Measurements from ENCODE around the gene CLK1.
A peak's percentile ranks its signal among the peaks of the same experiment; 100 is the strongest.

CLK1 gene

DNA sequence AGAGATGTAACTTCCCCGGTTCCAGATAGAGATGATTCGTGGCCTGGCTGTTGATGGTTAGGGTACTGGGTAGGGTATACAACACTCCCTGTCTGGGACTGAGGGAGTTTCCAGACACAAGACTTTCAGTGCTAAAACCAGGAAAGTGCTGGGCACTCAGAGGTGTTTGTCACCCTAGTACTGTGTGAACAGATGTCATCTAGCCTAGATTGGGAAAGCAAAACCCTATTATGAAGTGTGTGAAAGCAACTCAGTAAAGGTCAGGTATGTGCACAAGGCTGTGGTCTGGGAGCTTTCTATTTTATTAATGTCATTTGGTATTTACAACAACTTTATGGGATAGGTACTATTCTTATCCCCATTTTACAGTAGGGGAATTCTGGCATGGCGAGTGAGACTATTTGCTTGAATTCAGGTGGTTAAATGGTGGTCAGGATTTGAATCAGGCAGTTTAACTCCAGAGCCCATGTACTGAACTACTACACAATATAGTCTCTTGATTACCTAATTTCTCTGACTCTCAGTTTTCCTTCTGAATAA lies 50.1 kb downstream of the CLK1 start:
- no peak for ATAC-seq
- no peak for TF ChIP-seq ARNTL (CRISPR knock-in tag; IDR thresholded peaks at IDR 0.05; ENCODE audit: borderline replicate concordance, low read depth)
- TF ChIP-seq POU6F1 (CRISPR knock-in tag; IDR thresholded peaks at IDR 0.05; ENCODE audit: borderline replicate concordance, low read depth), result no peak
- TF ChIP-seq BACH2 (CRISPR knock-in tag; IDR thresholded peaks at IDR 0.05; ENCODE audit: borderline replicate concordance), result no peak
- no peak for TF ChIP-seq GLIS3 (CRISPR knock-in tag; IDR thresholded peaks at IDR 0.05)
- no peak for TF ChIP-seq CSDC2 (CRISPR knock-in tag; IDR thresholded peaks at IDR 0.05)
- TF ChIP-seq ZNF8 (CRISPR knock-in tag; IDR thresholded peaks at IDR 0.05), result no peak
- no peak for TF ChIP-seq CREB5 (CRISPR knock-in tag; IDR thresholded peaks at IDR 0.05; ENCODE audit: low read depth)
- no peak for TF ChIP-seq ESRRG (CRISPR knock-in tag; IDR thresholded peaks at IDR 0.05)
- TF ChIP-seq TOX (CRISPR knock-in tag; IDR thresholded peaks at IDR 0.05; ENCODE audit: borderline replicate concordance), result no peak
- no peak for TF ChIP-seq RARB (CRISPR knock-in tag; IDR thresholded peaks at IDR 0.05)
- TF ChIP-seq, protein P1, sequence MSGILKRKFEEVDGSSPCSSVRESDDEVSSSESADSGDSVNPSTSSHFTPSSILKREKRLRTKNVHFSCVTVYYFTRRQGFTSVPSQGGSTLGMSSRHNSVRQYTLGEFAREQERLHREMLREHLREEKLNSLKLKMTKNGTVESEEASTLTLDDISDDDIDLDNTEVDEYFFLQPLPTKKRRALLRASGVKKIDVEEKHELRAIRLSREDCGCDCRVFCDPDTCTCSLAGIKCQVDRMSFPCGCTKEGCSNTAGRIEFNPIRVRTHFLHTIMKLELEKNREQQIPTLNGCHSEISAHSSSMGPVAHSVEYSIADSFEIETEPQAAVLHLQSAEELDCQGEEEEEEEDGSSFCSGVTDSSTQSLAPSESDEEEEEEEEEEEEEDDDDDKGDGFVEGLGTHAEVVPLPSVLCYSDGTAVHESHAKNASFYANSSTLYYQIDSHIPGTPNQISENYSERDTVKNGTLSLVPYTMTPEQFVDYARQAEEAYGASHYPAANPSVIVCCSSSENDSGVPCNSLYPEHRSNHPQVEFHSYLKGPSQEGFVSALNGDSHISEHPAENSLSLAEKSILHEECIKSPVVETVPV (CRISPR knock-in tag; IDR thresholded peaks at IDR 0.05), result no peak
- no peak for TF ChIP-seq ISL1 (CRISPR knock-in tag; IDR thresholded peaks at IDR 0.05)
- TF ChIP-seq TCF4 (CRISPR knock-in tag; IDR thresholded peaks at IDR 0.05; ENCODE audit: borderline replicate concordance), result no peak
- TF ChIP-seq ZFP3 (CRISPR knock-in tag; IDR thresholded peaks at IDR 0.05), result no peak
- no peak for TF ChIP-seq ZFP30 (CRISPR knock-in tag; IDR thresholded peaks at IDR 0.05)
- no peak for TF ChIP-seq ZNF565 (CRISPR knock-in tag; conservative IDR thresholded peaks at IDR 0.05; ENCODE audit: low read depth)
- TF ChIP-seq SNAI2 (CRISPR knock-in tag; IDR thresholded peaks at IDR 0.05), result no peak
- TF ChIP-seq PPARA (CRISPR knock-in tag; IDR thresholded peaks at IDR 0.05; ENCODE audit: borderline replicate concordance), result no peak
- TF ChIP-seq PATZ1 (CRISPR knock-in tag; IDR thresholded peaks at IDR 0.05; ENCODE audit: borderline replicate concordance), result no peak
- TF ChIP-seq, protein P2, sequence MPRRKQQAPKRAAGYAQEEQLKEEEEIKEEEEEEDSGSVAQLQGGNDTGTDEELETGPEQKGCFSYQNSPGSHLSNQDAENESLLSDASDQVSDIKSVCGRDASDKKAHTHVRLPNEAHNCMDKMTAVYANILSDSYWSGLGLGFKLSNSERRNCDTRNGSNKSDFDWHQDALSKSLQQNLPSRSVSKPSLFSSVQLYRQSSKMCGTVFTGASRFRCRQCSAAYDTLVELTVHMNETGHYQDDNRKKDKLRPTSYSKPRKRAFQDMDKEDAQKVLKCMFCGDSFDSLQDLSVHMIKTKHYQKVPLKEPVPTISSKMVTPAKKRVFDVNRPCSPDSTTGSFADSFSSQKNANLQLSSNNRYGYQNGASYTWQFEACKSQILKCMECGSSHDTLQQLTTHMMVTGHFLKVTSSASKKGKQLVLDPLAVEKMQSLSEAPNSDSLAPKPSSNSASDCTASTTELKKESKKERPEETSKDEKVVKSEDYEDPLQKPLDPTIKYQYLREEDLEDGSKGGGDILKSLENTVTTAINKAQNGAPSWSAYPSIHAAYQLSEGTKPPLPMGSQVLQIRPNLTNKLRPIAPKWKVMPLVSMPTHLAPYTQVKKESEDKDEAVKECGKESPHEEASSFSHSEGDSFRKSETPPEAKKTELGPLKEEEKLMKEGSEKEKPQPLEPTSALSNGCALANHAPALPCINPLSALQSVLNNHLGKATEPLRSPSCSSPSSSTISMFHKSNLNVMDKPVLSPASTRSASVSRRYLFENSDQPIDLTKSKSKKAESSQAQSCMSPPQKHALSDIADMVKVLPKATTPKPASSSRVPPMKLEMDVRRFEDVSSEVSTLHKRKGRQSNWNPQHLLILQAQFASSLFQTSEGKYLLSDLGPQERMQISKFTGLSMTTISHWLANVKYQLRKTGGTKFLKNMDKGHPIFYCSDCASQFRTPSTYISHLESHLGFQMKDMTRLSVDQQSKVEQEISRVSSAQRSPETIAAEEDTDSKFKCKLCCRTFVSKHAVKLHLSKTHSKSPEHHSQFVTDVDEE (CRISPR knock-in tag; IDR thresholded peaks at IDR 0.05), result no peak

DNA sequence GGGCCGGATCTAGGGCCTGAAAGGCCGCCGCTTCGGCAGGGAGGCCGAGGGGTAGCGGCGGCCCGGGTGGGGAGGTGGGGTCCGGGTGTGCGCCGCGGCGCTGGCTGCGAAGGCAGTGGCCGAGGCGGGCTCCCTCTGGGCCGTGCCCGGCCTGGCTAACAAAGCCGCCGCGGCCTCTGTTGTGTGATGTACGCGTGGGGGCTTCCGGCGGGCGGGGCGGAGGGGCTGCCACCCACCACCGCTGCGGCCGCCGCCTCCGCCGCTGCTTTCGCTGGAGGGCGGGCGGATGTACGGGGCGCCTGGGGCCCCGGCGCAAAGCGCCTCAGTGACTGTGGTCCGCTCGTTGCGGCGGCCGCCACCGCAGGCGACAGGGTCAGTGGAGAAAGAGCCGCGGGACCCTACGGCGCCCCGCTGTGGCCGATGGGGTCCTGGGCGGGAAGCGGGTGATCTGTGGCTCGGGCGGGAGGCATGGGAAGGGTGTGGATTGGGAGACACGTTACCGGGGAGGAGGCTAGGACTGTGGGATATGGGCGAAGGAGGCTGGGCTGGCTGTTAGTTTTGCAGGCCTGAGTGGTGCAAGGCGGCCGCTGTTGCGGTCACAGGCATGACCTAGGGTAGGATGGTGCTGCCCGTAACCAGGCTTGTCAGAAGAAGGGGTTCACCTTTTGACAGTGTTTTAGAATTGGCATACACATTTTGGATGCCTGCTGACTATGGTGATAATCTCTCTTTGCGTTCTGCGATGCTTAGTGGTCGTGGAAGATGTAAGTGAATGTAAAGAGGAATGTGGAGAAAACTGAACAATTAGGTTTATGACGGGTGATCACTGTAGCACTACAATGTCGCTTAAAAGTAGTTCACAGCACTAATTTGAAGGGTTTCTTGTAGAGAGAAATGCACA lies 52.1 kb downstream of the CLK1 start:
- peak; percentile 68 for ATAC-seq
- TF ChIP-seq ESRRG (CRISPR knock-in tag; IDR thresholded peaks at IDR 0.05) (no peak), ISL1 (CRISPR knock-in tag; IDR thresholded peaks at IDR 0.05) (no peak), ARNTL (CRISPR knock-in tag; IDR thresholded peaks at IDR 0.05; ENCODE audit: borderline replicate concordance, low read depth) (no peak), TCF4 (CRISPR knock-in tag; IDR thresholded peaks at IDR 0.05; ENCODE audit: borderline replicate concordance) (no peak), CSDC2 (CRISPR knock-in tag; IDR thresholded peaks at IDR 0.05) (no peak), ZNF70 (CRISPR knock-in tag; IDR thresholded peaks at IDR 0.05) (0 out of 2 replicates have a peak, but pooled peaks have one; percentile 22), PATZ1 (CRISPR knock-in tag; IDR thresholded peaks at IDR 0.05; ENCODE audit: borderline replicate concordance) (no peak), TOX (CRISPR knock-in tag; IDR thresholded peaks at IDR 0.05; ENCODE audit: borderline replicate concordance) (no peak), POU6F1 (CRISPR knock-in tag; IDR thresholded peaks at IDR 0.05; ENCODE audit: borderline replicate concordance, low read depth) (no peak)

Data from SK-N-SH treated with all-trans-retinoic acid at 6 μM for 48 hours (cell line).